LHCN-M2 (cell line): ENCODE results near the gene TNNC2. TPM values are rescaled to one million over a fixed set of nuclear protein-coding genes. Genes with fewer than 3 reads are reported as not detected.
"Not testable (repeated sequence)": the region's sequence is repeated elsewhere in the genome, so short reads cannot be mapped to it uniquely, and the experiment has no call there.

Experiments
- DNase-seq: peaks from one replicate; pipeline ENCODE4 v3.0.0-alpha.2; 2012; ENCODE audit warnings: low read depth
- polyA plus RNA-seq: library from polyadenylated mRNA; unstranded; fragments of >200 nt; gene quantifications from one replicate; pipeline ENCODE4 v1.2.1, GENCODE V29; 2012; ENCODE audit warnings: missing spikeins
- total RNA-seq: library from RNA; depleted of rRNA; stranded (reverse); fragments of >200 nt; gene quantifications from 2 replicates; pipeline ENCODE4 v1.2.3, GENCODE V29; 2014; rRNA removed

TNNC2 gene
- total RNA-seq = 0.34 and 0.38 TPM in 2 replicates
- polyA plus RNA-seq = 0.73 TPM

GRCh38 chr20:45827030-45827652, at the start of gene TNNC2:
Gene TNNC2 (minus strand): TSS chr20:45827312. CDS start chr20:45827248, 64 bp downstream.
- DNase-seq = no peak

- no peak for DNase-seq
These were observed 47.5 kb upstream of the TNNC2 start for GRCh38 chr20:45874576-45874975.

GRCh38 chr20:45874104-45874481, 47.0 kb upstream of the TNNC2 start:
- not testable (repeated sequence) for DNase-seq

- DNase-seq = no peak
These were observed 46.4 kb upstream of the TNNC2 start for GRCh38 chr20:45873409-45874103.

GRCh38 chr20:45872626-45873025, 45.5 kb upstream of the TNNC2 start:
- DNase-seq = no peak

GRCh38 chr20:45867819-45868176, 40.7 kb upstream of the TNNC2 start:
- peak; percentile 38 for DNase-seq

GRCh38 chr20:45867136-45867818, 40.2 kb upstream of the TNNC2 start:
- no peak for DNase-seq

- DNase-seq = no peak
These were observed 39.3 kb upstream of the TNNC2 start for GRCh38 chr20:45866454-45866853.

GRCh38 chr20:45863543-45864470, 36.7 kb upstream of the TNNC2 start:
- no peak for DNase-seq

GRCh38 chr20:45861221-45862075, 34.3 kb upstream of the TNNC2 start:
- DNase-seq = no peak

GRCh38 chr20:45860560-45861220, 33.6 kb upstream of the TNNC2 start:
- no peak for DNase-seq

- DNase-seq = no peak
These were observed 32.8 kb upstream of the TNNC2 start for GRCh38 chr20:45859916-45860315.

- no peak for DNase-seq
These were observed 30.7 kb upstream of the TNNC2 start for GRCh38 chr20:45857882-45858216.

- peak; percentile 100 for DNase-seq
These were observed 30.2 kb upstream of the TNNC2 start, which contains the start of the genes ACOT8 and ZSWIM3 for GRCh38 chr20:45857114-45857881. Gene ACOT8 (minus strand): TSS chr20:45857392. CDS start chr20:45857315, 77 bp downstream. Gene ZSWIM3 (plus strand): TSS chr20:45857614. CDS start chr20:45857826, 212 bp downstream.

GRCh38 chr20:45853484-45853883, 26.4 kb upstream of the TNNC2 start:
- no peak for DNase-seq

GRCh38 chr20:45852326-45852725, 25.2 kb upstream of the TNNC2 start:
- no peak for DNase-seq

GRCh38 chr20:45851501-45851900, 24.4 kb upstream of the TNNC2 start:
- DNase-seq = no peak

- no peak for DNase-seq
These were observed 23.8 kb upstream of the TNNC2 start for GRCh38 chr20:45850926-45851325.

- no peak for DNase-seq
These were observed 23.1 kb upstream of the TNNC2 start for GRCh38 chr20:45850238-45850637.
